Measurements from ENCODE around the gene IQCM. TPM values are rescaled to one million over a fixed set of nuclear protein-coding genes. Genes with fewer than 3 reads are reported as not detected.

Gene IQCM
- polyA plus RNA-seq, 1 of the 3 experiments (the other 2 are of a cell fraction) = not detected

- TF ChIP-seq CHD2 (IDR thresholded peaks at IDR 0.05; ENCODE audit: low read length, partially characterized antibody) = no peak
- TF ChIP-seq EP300 (IDR thresholded peaks at IDR 0.05; ENCODE audit: borderline replicate concordance in 1 of 2, low read depth in 1 of 2, low read length in 1 of 2) = no peak
- TF ChIP-seq FOXM1 (IDR thresholded peaks at IDR 0.05; ENCODE audit: low read depth) = no peak
- TF ChIP-seq EZH2phosphoT487 (IDR thresholded peaks at IDR 0.05; ENCODE audit: borderline replicate concordance, low read depth) = no peak
- TF ChIP-seq GABPA (IDR thresholded peaks at IDR 0.05; ENCODE audit: low read depth) = no peak
- no peak for TF ChIP-seq TAF1 (IDR thresholded peaks at IDR 0.05; ENCODE audit: borderline replicate concordance, low read depth, low read length)
- TF ChIP-seq ZBTB33 (IDR thresholded peaks at IDR 0.05; ENCODE audit: borderline replicate concordance, low read depth) = no peak
- no peak for TF ChIP-seq MEF2A (IDR thresholded peaks at IDR 0.05; ENCODE audit: borderline replicate concordance, low read depth)
- TF ChIP-seq PBX3 (IDR thresholded peaks at IDR 0.05) = no peak
- TF ChIP-seq POLR2AphosphoS5 (IDR thresholded peaks at IDR 0.05; ENCODE audit: low read depth, low read length) = no peak
- H3K9ac ChIP-seq = no peak overlapping the region
- no peaks in the 10 kb centered on the region for H3K9me2 ChIP-seq
- H3K36me3 ChIP-seq (replicated peaks in 1 of 2; ENCODE audit: control insufficient read depth in 1 of 2, insufficient read depth in 2 of 2, low read length in 1 of 2) = no peaks in the 10 kb centered on the region
- no peaks in the 10 kb centered on the region; the same call in 1 of the 2 replicates for H3K79me2 ChIP-seq (ENCODE audit: insufficient read depth)
- H4K20me1 ChIP-seq (ENCODE audit: insufficient read depth) = no peaks in the 10 kb centered on the region
- WGBS (ENCODE audit: low lambda C conversion rate) = 0% methylated on average over 2 of the region's 2 CpGs
- ChIA-PET POLR2A (no interaction called here), CTCF (no interaction called here)
- H2AFZ ChIP-seq (ENCODE audit: low read depth) = no peak overlapping the region
- H3K27ac ChIP-seq (ENCODE audit: low read depth in 2 of 2, low read length in 1 of 2) = no peak overlapping the region
- no peaks in the 10 kb centered on the region for H3K9me3 ChIP-seq
- DNase-seq = no peak
- no peak overlapping the region for H3K4me3 ChIP-seq (ENCODE audit: low read depth in 2 of 2, low read length in 1 of 2)
- no peaks in the 10 kb centered on the region; a peak in 1 of 4 replicates for H3K4me1 ChIP-seq (ENCODE audit: control insufficient read depth in 1 of 2, insufficient read depth in 2 of 2, low read depth in 1 of 2, low read length in 1 of 2)
- H3K27me3 ChIP-seq (ENCODE audit: insufficient read depth) = peaks cover 6% of the 10 kb centered on the region; the same call in 1 of the 2 replicates
- no peaks in the 10 kb centered on the region for H3F3A ChIP-seq (replicated peaks; ENCODE audit: insufficient read depth)
- H3K4me2 ChIP-seq = no peak overlapping the region
Observed at GRCh38 chr4:149443537-149443936, 372.1 kb downstream of the IQCM start.

DNA sequence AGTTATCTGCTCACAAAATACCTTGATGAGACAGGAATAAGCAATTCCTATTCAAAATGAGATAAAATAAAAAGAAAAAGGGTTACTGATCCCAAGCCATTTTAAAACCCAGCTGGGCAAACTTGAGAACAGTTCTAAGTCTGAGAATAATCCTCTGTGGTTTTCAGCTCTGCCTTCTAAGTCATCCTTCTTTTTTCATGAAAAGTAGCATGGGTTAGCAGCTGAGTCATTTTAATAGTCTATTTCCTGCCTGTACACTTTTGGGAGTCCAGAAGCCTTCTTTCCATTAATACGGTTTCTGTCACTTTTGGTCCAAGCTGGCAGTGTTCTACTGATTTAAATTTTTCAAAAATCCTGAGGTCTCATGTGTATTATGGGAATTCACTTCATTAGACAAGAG lies 374.3 kb downstream of the IQCM start:
- Histone ChIP-seq H3K9ac (no peak overlapping the region), H3K9me2 (no peaks in the 10 kb centered on the region), H3F3A (replicated peaks; ENCODE audit: insufficient read depth) (no peaks in the 10 kb centered on the region), H3K9me3 (no peaks in the 10 kb centered on the region), H3K27me3 (ENCODE audit: insufficient read depth) (peaks cover 6% of the 10 kb centered on the region; the same call in 1 of the 2 replicates), H3K79me2 (ENCODE audit: insufficient read depth) (no peaks in the 10 kb centered on the region; the same call in 1 of the 2 replicates), H4K20me1 (ENCODE audit: insufficient read depth) (no peaks in the 10 kb centered on the region), H3K36me3 (replicated peaks in 1 of 2; ENCODE audit: control insufficient read depth in 1 of 2, insufficient read depth in 2 of 2, low read length in 1 of 2) (no peaks in the 10 kb centered on the region), H3K4me2 (no peak overlapping the region), H3K4me3 (ENCODE audit: low read depth in 2 of 2, low read length in 1 of 2) (no peak overlapping the region), H3K27ac (ENCODE audit: low read depth in 2 of 2, low read length in 1 of 2) (no peak overlapping the region), H2AFZ (ENCODE audit: low read depth) (no peak overlapping the region), H3K4me1 (ENCODE audit: control insufficient read depth in 1 of 2, insufficient read depth in 2 of 2, low read depth in 1 of 2, low read length in 1 of 2) (no peaks in the 10 kb centered on the region; a peak in 1 of 4 replicates)
- POLR2A ChIA-PET = no interaction called here
- CTCF ChIA-PET = no interaction called here
- DNase-seq = no peak
- WGBS (ENCODE audit: low lambda C conversion rate) = 7% methylated on average over 1 of the region's 1 CpG
- TF ChIP-seq POLR2AphosphoS5 (IDR thresholded peaks at IDR 0.05; ENCODE audit: low read depth, low read length) (no peak), NRF1 (IDR thresholded peaks at IDR 0.05; ENCODE audit: low read depth, low read length) (no peak), MXI1 (IDR thresholded peaks at IDR 0.05; ENCODE audit: low read depth, low read length) (no peak), TEAD4 (IDR thresholded peaks at IDR 0.05; ENCODE audit: borderline replicate concordance, insufficient read depth) (no peak), YY1 (IDR thresholded peaks at IDR 0.05; ENCODE audit: low read depth) (no peak), TAF1 (IDR thresholded peaks at IDR 0.05; ENCODE audit: borderline replicate concordance, low read depth, low read length) (no peak), FOSL2 (IDR thresholded peaks at IDR 0.05; ENCODE audit: borderline replicate concordance, low read depth) (no peak), RFX5 (IDR thresholded peaks at IDR 0.05; ENCODE audit: low read length) (no peak), MEF2A (IDR thresholded peaks at IDR 0.05; ENCODE audit: borderline replicate concordance, low read depth) (no peak), IRF3 (IDR thresholded peaks at IDR 0.05; ENCODE audit: low read depth, low read length) (no peak), SIN3A (IDR thresholded peaks at IDR 0.05; ENCODE audit: borderline replicate concordance, low read depth, low read length) (no peak), CTCF (IDR thresholded peaks at IDR 0.05) (no peak), MAX (IDR thresholded peaks at IDR 0.05; ENCODE audit: low read depth) (no peak), EP300 (IDR thresholded peaks at IDR 0.05; ENCODE audit: borderline replicate concordance in 1 of 2, low read depth in 1 of 2, low read length in 1 of 2) (no peak)
- TF ChIP-seq, protein P1, sequence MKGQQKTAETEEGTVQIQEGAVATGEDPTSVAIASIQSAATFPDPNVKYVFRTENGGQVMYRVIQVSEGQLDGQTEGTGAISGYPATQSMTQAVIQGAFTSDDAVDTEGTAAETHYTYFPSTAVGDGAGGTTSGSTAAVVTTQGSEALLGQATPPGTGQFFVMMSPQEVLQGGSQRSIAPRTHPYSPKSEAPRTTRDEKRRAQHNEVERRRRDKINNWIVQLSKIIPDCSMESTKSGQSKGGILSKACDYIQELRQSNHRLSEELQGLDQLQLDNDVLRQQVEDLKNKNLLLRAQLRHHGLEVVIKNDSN (IDR thresholded peaks at IDR 0.05; ENCODE audit: borderline replicate concordance, low read depth) = no peak

Data from SK-N-SH (cell line).